Measurements from ENCODE around the gene TAS2R20. TPM values are rescaled to one million over a fixed set of nuclear protein-coding genes. Genes with fewer than 3 reads are reported as not detected.

TAS2R20 gene
- total and polyA plus RNA-seq, 10 of the 15 experiments (the other 5 are each of a cell fraction or from before 2014, with no cell fraction given), result 0.07 to 3.9 (median 0.65) TPM

GRCh38 chr12:10966314-10966713, 31.8 kb downstream of the TAS2R20 start (continued):
- no peak for TF ChIP-seq CHD2 (IDR thresholded peaks at IDR 0.05; ENCODE audit: borderline replicate concordance, low read depth, low read length)
- no peak for TF ChIP-seq NFIC (IDR thresholded peaks at IDR 0.05; ENCODE audit: low read depth, low read length)
- TF ChIP-seq SUPT20H (IDR thresholded peaks at IDR 0.05; ENCODE audit: borderline replicate concordance, control insufficient read depth, low read depth, low read length), result no peak
- TF ChIP-seq CREM (IDR thresholded peaks at IDR 0.05; ENCODE audit: low read depth), result no peak
- no peak for TF ChIP-seq CBX3 (IDR thresholded peaks at IDR 0.05; ENCODE audit: borderline replicate concordance, low read depth)
- no peak for TF ChIP-seq ZZZ3 (IDR thresholded peaks at IDR 0.05; ENCODE audit: control insufficient read depth, insufficient read length, low read depth)
- no peak for TF ChIP-seq RCOR1 (conservative IDR thresholded peaks at IDR 0.05; ENCODE audit: low read depth, low read length)
- no peak for TF ChIP-seq YBX1 (IDR thresholded peaks at IDR 0.05)

- no peak for ATAC-seq
- no peaks in the 10 kb centered on the region for H3K27me3 ChIP-seq (replicated peaks in 1 of 2; ENCODE audit: control insufficient read depth in 2 of 2, insufficient read depth in 2 of 2, low read length in 1 of 2)
- H3K36me3 ChIP-seq (ENCODE audit: control insufficient read depth in 2 of 2, insufficient read depth in 2 of 2, low read length in 1 of 2), result no peaks in the 10 kb centered on the region
- ChIA-PET CTCF (no interaction called here), SMC1A (ENCODE audit: uncharacterized antibody, unreplicated experiment) (interaction anchor here (1.0 kb wide), 1 partner anchor 8 kb away, joined by 4 read pairs; no protein-coding TSS in a partner anchor), POLR2A (no interaction called here), RAD21 (ENCODE audit: unreplicated experiment) (no interaction called here)
- no peak overlapping the region for H3K27ac ChIP-seq (ENCODE audit: control insufficient read depth, insufficient read depth)
- no peaks in the 10 kb centered on the region for H3K9me3 ChIP-seq (replicated peaks; ENCODE audit: control insufficient read depth, insufficient read depth, low read length)
- BruUV-seq (replicated peaks), result no TSS peak
- FAIRE-seq, result no peak
- no peak overlapping the region for H2AFZ ChIP-seq (ENCODE audit: control insufficient read depth, low read depth, low read length)
- H3K4me1 ChIP-seq (ENCODE audit: control insufficient read depth, insufficient read depth, low read length), result no peaks in the 10 kb centered on the region
- intact Hi-C loops (cut with micrococcal nuclease; ENCODE audit: unreplicated experiment), result loop anchor here (10.0 kb wide), 1 partner anchor 229 kb away; no protein-coding TSS in a partner anchor
- no peak overlapping the region for H3K4me2 ChIP-seq (ENCODE audit: control insufficient read depth, insufficient read depth)
- 57% methylated on average over 1 of the region's 1 CpG for WGBS (ENCODE audit: insufficient coverage, insufficient replicate concordance, low lambda C conversion rate, missing lambda C conversion rate)
- H3K9ac ChIP-seq (ENCODE audit: control insufficient read depth, insufficient read depth, low read length), result no peak overlapping the region
- H3K79me2 ChIP-seq (ENCODE audit: control insufficient read depth, insufficient read depth, low read length), result no peaks in the 10 kb centered on the region
- in situ Hi-C loops (cut with MboI), result no loop called here
- no peak overlapping the region for H3K4me3 ChIP-seq
- TF ChIP-seq SUPT20H (IDR thresholded peaks at IDR 0.05; ENCODE audit: borderline replicate concordance, control insufficient read depth, low read depth, low read length), result no peak
- 0 out of 2 replicates have a peak, but pooled peaks have one; percentile 25 for TF ChIP-seq ZNF24 (IDR thresholded peaks at IDR 0.05)
- no peaks in the 10 kb centered on the region for H4K20me1 ChIP-seq (ENCODE audit: control insufficient read depth, insufficient read depth)
- no peak for DNase-seq (ENCODE audit: low read depth, low spot score)
Observed at GRCh38 chr12:10965476-10965875, 32.6 kb downstream of the TAS2R20 start.

Data from GM12878 (cell line).